Activated CD4-positive, alpha-beta T cell treated with anti-CD3 and anti-CD28 coated beads for 48 hours (primary cell): Measurements from ENCODE around the gene ZMYM4.
A peak's percentile ranks its signal among the peaks of the same experiment; 100 is the strongest.
"Not testable (repeated sequence)": the region's sequence is repeated elsewhere in the genome, so short reads cannot be mapped to it uniquely, and the experiment has no call there.

Experiments used
- DNase-seq: peaks from one replicate; pipeline ENCODE4 v3.0.0-alpha.2; 2020

Gene ZMYM4

GRCh38 chr1:35268282-35269200, at the start of gene ZMYM4:
TSS of gene ZMYM4 (plus strand) at chr1:35268709. CDS start at chr1:35269047, 338 bp downstream.
- DNase-seq = peak; percentile 93

DNA sequence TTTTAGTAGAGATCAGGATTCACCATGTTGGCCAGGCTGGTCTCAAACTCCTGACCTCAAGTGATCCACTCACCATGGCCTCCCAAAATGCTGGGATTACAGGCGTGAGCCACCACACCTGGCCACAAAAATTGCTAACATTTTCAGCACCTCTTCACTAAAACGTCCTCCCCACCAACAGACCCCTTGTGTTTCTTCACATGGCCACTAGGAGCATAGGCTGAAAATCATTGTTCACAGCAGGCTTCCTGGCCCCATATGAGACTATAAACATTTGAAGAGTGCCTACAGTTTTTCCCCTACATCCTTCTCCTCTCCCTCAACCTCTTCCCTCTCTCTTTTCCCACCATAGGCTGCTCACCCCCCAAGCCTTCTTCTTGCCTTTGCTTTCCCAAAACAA, 47.5 kb upstream of the ZMYM4 start:
- DNase-seq = peak; percentile 14

- DNase-seq = no peak
Measured at GRCh38 chr1:35222322-35223083, 46.0 kb upstream of the ZMYM4 start.

DNA sequence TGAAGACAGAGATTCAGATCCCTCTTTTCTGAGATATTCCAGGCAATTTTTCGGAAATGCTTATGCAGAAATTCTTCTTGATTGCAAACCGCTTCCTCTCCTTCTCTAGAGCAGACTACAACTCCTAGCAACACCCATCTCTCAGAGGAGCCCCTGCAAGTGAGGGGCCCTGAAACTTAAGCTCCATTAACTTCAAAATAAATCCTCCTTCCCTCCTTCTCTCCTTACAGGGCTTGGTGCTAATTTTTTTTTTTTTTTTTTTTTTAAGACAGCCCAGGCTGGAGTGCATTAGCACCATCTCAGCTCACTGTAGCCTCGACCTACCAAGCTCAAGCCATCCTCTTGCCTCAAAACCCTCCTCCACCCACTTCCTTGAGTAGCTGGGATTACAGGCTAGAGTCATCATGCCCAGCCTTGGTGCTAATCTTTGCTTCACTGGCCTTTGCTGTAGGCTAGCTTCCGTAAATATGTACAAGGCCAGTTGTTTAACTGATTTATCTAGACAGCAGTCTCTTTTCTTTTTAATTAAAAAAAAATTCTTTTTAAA, 45.4 kb upstream of the ZMYM4 start:
- no peak for DNase-seq

DNA sequence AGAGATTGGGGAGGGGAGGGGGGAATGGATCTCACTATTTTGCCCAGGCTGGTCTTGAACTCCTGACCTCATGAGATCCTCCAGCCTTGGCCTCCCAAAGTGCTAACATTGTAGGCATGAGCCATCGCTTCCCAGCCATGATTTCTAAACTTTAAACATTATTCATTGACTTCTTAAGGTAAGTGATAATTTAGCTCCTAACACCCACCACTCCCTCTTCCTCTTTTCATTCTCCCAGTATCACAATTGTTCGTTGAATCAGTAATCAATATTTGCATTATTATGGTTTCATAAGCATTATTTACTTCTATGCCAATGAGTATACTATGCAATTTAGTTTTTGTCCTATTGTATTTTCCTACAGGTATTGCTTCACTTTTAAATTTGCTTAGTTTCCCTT, 42.0 kb upstream of the ZMYM4 start:
- DNase-seq = no peak

DNA sequence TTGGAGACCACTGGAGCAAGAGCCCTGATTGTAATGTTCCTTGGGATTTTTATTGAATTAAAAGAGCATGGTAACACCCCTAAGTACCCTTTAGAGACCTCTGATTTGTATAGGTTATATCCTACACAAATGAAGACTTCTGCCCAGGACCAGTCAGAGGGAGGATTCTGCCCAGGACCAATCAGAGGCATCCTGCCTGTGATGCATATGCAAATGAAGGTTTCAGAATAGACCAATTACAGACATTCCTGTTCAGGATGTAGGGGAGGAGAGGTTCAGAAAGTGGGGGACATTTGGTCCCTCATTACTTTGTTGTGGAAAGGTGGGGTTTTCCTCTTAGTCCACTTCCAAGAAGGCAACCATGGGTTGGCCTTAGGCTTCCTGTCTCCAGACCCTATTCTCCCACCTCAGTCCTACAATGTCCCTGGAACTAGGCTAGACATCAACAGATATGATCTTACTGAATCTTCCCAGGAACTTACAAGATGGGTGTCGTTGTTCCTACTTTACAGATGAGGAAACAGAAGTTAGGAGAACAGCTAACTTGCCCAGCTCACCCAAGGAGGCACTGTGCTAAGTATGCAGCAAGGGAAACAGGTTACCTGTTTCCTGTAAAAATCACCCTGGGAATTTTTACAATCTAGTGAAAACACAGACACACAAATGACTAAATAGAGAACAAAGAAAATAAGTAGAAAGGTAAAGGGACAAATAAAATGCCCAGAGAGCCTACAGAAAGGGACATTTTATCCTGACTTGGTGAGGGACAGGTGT, 38.7 kb upstream of the ZMYM4 start:
- no peak for DNase-seq

DNA sequence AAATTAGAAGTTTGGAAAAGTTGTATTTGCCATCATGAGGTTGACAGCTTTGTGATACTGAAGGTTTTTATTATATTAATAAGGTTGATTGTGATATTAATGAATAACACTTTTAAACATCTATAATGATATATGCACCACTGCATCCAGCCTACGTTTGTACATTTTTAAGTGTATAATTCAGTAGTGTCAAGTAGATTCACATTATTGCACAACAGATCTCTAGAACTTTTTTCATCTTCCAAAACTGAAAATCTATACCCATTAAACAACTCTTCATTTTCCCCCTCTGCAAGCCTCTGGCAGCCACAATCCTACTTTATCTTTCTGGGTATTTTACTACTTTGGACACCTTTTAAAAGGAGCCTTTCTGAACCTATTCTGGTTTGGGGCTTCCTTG, 37.2 kb upstream of the ZMYM4 start:
- no peak for DNase-seq

DNA sequence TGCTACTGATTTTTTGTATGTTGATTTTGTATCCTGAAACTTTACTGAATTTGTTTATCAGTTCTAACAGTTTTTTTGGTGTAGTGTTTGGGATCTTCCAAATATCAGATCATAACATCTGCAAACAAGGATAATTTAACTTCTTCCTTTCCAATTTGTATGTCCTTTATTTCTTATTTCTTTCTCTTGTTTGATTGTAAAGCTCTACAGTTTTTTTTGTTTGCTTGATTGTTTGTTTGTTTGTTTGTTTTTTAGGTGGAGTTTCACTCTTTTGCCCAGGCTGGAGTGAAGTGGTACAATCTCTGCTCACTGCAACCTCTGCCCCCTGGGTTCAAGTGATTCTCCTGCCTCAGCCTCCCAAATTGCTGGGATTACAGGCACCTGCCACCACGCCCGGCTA, 31.7 kb upstream of the ZMYM4 start:
- DNase-seq = not testable (repeated sequence)

DNA sequence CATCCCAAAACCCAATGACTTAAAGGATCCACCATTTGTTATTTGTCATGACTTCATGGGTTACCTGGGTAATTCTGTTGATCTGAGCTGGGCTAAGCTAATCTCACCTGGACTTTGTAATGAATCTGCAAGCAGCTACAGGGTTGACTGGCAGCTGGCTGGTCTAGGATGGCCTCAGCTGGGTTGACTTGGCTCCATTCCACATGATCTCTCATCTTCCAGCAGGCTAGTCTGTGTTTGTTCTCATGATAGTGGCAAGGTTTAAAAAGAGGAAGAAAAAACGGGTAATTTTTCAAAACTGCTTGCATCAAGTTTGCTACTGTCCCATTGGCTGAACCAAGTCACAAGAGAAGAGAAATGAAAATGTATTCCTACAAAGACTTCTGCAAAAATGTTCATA, 24.8 kb upstream of the ZMYM4 start:
- DNase-seq = no peak

GRCh38 chr1:35247256-35247655, 21.3 kb upstream of the ZMYM4 start:
- no peak for DNase-seq

GRCh38 chr1:35253941-35254340, 14.6 kb upstream of the ZMYM4 start:
- no peak for DNase-seq

DNA sequence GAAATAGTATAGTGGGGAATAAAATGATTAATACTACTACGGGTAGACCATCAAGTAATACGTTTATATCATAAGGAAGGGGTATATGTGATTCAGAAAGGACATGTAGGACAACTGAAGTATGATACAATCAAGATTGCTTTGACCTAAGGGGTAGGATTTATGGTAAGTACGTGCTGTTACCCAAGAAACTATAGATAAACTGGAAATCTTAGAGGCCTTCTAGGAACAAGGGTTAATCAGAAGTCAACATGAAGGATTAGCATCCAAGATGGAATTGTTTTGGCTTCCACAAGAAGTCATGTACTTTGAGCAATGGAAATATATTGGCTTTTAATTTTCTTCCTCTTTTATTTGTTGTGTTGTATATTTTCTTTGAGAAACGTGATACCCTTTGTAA, 13.2 kb upstream of the ZMYM4 start:
- DNase-seq = no peak

GRCh38 chr1:35259561-35259960, 8.9 kb upstream of the ZMYM4 start:
- DNase-seq = no peak

- no peak for DNase-seq
Measured at GRCh38 chr1:35261412-35262120, 6.9 kb upstream of the ZMYM4 start.

DNA sequence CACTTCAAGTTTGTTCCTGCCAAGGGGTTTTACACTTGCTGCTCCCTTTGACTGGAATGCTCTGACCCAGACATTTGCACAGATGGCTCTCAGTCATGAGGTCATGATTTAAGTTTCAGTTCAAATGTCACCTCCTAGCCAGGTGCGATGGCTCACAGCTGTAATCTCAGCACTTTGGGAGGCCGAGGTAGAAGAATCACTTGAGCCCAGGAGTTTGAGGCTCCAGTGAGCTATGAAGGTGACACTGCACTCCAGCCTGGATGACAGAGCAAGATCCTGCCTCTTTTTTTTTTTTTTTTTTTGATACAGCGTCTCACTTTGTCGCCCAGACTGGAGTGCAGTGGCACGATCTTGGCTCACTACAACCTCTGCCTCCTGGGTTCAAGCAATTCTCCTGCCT, 4.5 kb upstream of the ZMYM4 start:
- no peak for DNase-seq

- DNase-seq = no peak
Measured at GRCh38 chr1:35264871-35265270, 3.6 kb upstream of the ZMYM4 start.

DNA sequence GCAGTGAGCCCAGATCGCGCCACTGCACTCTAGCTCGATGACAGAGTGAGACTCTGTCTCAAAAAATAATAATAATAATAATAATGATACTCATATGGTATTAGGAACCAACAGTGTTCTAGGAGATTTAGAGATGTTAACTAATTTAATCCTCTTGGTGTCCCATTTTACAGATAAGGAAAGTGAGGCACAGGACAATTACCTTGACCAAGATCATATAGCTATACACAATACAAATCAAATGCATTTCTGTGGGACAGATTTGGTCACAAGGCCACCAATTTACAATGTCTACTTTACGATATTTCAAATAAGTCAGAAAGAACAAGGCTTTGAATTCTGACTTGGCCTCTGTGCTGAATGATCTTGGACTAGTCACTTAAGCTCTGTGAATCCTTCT, 2.2 kb upstream of the ZMYM4 start:
- no peak for DNase-seq

DNA sequence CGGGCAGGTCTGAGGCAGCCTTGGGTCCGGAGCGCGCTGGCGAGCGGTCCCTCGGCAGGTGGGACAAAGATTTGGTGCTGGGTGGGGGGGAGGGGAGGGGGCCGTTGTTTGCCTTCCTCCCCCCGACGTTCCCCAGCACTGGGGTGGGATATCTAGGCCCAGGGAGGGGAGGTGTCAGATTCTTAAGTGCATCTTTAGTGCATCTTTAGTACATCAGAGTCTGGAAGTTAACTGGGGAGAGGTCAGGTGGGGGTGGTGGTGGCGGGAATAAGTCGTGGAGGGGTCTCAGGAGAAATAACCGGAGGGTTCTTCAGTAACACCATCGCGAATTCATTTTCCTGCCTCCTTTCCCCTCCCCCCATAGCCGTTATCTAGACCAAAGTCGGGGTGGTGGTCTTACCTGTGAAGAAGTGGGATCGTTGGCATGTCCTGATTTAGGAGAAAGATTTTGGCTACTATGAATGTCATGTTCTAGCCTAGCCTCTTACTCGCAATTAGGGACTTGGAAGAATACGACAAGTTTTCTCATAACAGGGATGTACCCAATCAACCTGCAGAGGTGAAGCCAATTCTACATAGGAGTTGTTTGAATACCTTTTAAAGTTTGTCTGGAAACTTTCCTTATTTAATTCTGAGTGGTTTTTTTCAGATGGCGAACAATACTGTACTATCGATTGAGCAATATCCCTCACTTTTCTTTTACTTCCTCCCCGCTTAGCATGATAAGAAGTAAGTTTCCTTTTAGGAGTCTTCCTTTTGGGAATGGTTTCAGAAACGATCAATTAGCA, 886 bp downstream of the ZMYM4 start:
- DNase-seq = no peak

- DNase-seq = no peak
Measured at GRCh38 chr1:35269989-35270289, 1.4 kb downstream of the ZMYM4 start.

DNA sequence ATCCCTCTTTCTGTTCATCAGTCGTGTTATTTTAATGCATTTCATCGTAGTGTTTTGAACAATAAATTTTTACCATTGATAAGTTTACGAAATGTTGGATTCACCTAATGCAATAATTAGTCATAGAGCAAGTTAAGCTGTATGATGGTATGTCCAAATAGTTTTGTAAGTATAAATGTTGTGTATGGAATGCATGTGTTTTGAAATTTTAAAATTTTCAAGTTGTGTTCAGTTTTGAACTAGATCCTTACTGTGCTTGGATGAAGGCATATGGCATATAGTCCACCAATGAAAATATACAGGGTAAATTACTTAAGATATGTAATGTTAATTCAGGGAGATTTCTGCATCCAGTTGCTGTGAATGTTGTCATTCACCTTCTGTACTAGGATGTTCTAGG, 2.3 kb downstream of the ZMYM4 start:
- no peak for DNase-seq

DNA sequence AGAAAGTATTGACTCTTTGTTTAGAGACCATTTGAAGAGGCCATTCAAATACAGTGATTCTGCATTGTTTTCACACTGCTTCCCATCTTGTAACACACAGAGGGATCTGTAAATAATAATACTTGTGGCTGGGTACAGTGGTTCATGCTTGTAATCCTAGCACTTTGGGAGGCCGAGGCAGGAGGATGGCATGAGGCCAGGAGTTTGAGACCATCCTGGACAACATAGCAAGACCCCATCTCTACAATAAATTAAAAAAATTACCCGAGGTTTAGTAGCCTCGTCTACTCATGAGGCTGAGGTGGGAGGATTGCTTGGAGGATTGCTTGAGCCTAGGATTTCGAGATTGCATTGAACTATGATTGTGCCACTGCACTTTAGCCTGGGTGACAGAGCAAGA, 5.7 kb downstream of the ZMYM4 start:
- DNase-seq = no peak
